Spinal cord (tissue), 10 donors: ENCODE measurements around the gene ZNF554. TPM values are rescaled to one million over a fixed set of nuclear protein-coding genes. Genes with fewer than 3 reads are reported as not detected.

Experiments used
- DNase-seq, 6 donors: peaks; one replicate each; pipeline versions ENCODE4 v3.0.0 to v3.0.0-alpha.2; 2013 to 2015; ENCODE audit warnings: low spot score in 6 of 6, low read depth in 4 of 6
- H3K27ac ChIP-seq: one replicate; pipeline ENCODE4 v1.5.1; 2013; ENCODE audit warnings: low read depth, low read length, control low read depth
- H3K27me3 ChIP-seq: one replicate; pipeline ENCODE4 v1.6.1; 2013; ENCODE audit warnings: low read length; ENCODE audit not compliant: control insufficient read depth, insufficient read depth
- H3K36me3 ChIP-seq: one replicate; pipeline ENCODE4 v1.6.1; 2013; ENCODE audit warnings: low read length; ENCODE audit not compliant: control insufficient read depth, insufficient read depth
- H3K4me1 ChIP-seq: one replicate; pipeline ENCODE4 v1.6.1; 2013; ENCODE audit warnings: low read length; ENCODE audit not compliant: control insufficient read depth, insufficient read depth
- H3K4me3 ChIP-seq: one replicate; pipeline ENCODE4 v1.5.1; 2013; ENCODE audit warnings: low read depth, low read length, control low read depth
- H3K9me3 ChIP-seq: one replicate; pipeline ENCODE4 v1.6.1; 2013; ENCODE audit warnings: low read length; ENCODE audit not compliant: control insufficient read depth, insufficient read depth
- WGBS: methylation state at CpG from one replicate; pipeline ENCODE4 v1.1.5; 2013; ENCODE audit warnings: missing lambda C conversion rate; ENCODE audit not compliant: insufficient coverage; 5-methylcytosine and 5-hydroxymethylcytosine counted together
- long read RNA-seq, 4 donors: transcript quantifications; one replicate each; lab custom pipeline, GENCODE V29; 2026
- polyA plus RNA-seq, 2 donors: library from polyadenylated mRNA; unstranded; fragments of 120-200 nt; gene quantifications; one replicate each; pipeline ENCODE4 v1.2.1, GENCODE V29; 2013; ENCODE audit not compliant: insufficient read length in 2 of 2
- total RNA-seq, 2 donors: library from RNA; depleted of rRNA in 1 of 2; stranded (reverse); fragments of 120-200 nt in 1 of 2; fragments of >200 nt in 1 of 2; gene quantifications; one replicate each; pipeline versions ENCODE4 v1.2.3 to v1.2.4, GENCODE V29; 2013 to 2014
- donor health status: healthy.

Gene ZNF554
- total RNA-seq (10 to 100 TPM; 10.0 to 11.1 TPM), polyA plus RNA-seq (10 to 100 TPM; 11.2 to 14.7 TPM)
- long read RNA-seq, donor 1, partial matches to known transcripts: 0 of 1 reads
- long read RNA-seq, donor 1, other reads (novel, unspliced or antisense): 0 of 1 reads
- long read RNA-seq, donor 2, partial matches to known transcripts: 0 of 1 reads
- long read RNA-seq, donor 2, other reads (novel, unspliced or antisense): 0 of 1 reads
- long read RNA-seq, donor 3: 0 reads
- long read RNA-seq, donor 4, full-length matches to known transcripts: 1 of 1 reads
- long read RNA-seq, donor 4, partial matches to known transcripts: 0 of 1 reads
- long read RNA-seq, donor 4, other reads (novel, unspliced or antisense): 0 of 1 reads

- Histone ChIP-seq H3K27ac (no peak within 1 kb of the TSS), H3K4me3 (peak within 1 kb of the TSS; percentile 63), H3K4me1 (peaks cover 18% of the 10 kb centered on the region), H3K36me3 (peaks cover 40% of the 10 kb centered on the region), H3K9me3 (no peaks in the 10 kb centered on the region), H3K27me3 (no peaks in the 10 kb centered on the region)
- under 1% methylated on average over 63 of the region's 64 CpGs for WGBS
- peak; percentile 78 to 99 (median 92) for DNase-seq
These were observed at the start of gene ZNF554 for GRCh38 chr19:2819540-2820111. Gene ZNF554, plus strand, starts transcription at chr19:2819868. Its CDS starts 204 bp downstream, at chr19:2820072.

DNA sequence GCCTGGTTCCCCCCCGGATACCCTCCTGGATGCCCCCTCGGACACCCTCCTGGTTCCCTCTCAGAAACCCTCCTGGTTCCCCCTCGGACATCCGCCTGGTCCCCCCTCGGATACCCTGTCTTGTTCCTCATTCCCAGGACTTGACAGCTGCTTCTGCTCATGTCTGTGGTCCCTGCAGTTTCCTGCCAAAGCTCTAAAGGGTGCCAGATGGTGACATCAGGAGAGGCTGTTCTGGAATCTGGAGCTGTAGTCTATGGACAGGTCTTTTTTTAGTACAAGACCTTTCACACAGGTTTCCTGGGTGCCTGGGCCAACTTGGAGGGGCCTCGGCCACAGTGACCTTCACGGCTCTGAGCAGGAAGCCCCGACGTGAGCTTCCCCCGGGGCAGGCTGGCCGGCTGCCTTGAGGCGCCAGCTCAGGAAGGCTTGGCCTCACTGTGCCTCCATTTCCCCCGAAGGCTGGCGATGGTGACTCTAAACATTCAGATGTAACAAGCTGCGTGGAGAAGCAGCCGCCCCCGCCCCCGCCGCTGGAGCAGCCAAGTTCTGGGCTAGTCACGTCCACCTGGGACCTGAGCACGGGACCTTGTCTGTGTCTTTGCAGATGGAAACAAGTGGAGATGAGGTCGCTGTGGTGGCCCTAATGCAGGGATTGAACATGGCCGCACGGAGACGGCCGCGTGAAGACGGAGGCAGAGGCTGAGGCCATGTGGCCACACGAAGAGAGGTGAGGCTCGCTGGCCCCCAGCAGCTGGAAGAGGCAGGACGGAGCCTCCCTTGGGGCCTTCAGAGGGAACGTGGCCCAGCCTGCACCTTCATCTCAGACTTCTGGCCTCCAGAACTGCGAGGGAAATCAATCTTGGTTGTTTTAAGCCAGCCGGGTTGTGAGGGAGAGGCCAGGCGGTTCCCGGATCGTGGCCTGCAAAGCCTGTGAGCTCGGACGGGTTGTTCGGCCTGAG, 49.3 kb upstream of the ZNF554 start:
- Histone ChIP-seq H3K4me3 (no peak overlapping the region), H3K27ac (peak overlapping the region; percentile 25), H3K27me3 (no peaks in the 10 kb centered on the region), H3K36me3 (peaks cover 82% of the 10 kb centered on the region), H3K9me3 (no peaks in the 10 kb centered on the region), H3K4me1 (peaks cover 19% of the 10 kb centered on the region)
- 84% methylated on average over 38 of the region's 40 CpGs for WGBS
- peak in 1 of 6 donors; percentile 34 for DNase-seq

DNA sequence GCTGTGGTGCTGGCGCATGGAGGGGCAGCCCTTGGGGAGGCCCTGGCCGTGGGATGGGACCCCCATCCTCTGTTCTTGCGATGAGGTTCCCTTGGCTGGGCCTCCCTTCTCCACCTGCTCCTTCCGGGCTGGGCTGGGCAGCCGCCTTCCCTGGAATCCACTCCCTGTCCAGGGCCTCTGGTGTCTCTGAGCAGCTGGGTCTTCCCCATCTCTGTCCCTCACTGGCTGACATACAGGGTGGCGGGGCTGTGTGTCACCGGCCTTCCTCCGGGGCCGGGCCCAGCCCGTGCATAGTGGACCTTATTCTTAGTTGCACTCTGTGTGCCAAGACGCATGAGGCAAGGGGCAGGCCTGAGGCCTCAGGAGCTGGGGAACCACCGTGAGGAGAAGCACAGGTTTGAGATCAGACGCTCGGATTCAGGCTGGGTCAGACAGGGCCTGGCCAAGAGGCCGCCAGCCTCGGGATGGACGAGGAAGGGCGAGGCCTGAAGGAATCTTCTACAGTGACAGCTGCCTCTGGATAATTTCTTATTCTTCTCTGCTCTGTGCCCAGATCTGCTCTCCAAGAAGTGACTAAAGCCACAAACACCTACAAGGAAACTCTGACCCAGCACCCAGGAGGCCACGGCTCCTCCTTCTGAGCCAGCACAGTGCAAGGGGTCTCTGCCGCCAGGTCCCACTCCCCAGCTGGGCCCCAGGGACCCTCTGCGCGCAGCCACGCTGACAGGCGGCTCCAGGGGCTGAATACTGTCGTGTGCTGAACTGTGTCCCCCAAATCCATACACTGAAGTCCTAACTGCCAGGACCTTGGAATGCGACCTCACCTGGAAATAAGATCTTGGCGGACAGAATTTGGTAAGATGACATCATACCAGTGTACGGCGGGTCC, 47.6 kb upstream of the ZNF554 start:
- Histone ChIP-seq H3K27ac (no peak overlapping the region), H3K36me3 (peaks cover 72% of the 10 kb centered on the region), H3K27me3 (no peaks in the 10 kb centered on the region), H3K4me1 (peaks cover 19% of the 10 kb centered on the region), H3K9me3 (no peaks in the 10 kb centered on the region), H3K4me3 (no peak overlapping the region)
- no peak for DNase-seq
- WGBS: 83% methylated on average over 27 of the region's 29 CpGs

GRCh38 chr19:2774083-2774679, 45.5 kb upstream of the ZNF554 start:
- DNase-seq: no peak
- Histone ChIP-seq H3K9me3 (no peaks in the 10 kb centered on the region), H3K4me3 (no peak overlapping the region), H3K27ac (no peak overlapping the region), H3K4me1 (peaks cover 36% of the 10 kb centered on the region), H3K27me3 (no peaks in the 10 kb centered on the region), H3K36me3 (peaks cover 67% of the 10 kb centered on the region)
- 79% methylated on average over 32 of the region's 32 CpGs for WGBS

GRCh38 chr19:2774953-2775555, 44.6 kb upstream of the ZNF554 start:
- H3K4me1 ChIP-seq: peaks cover 45% of the 10 kb centered on the region

GRCh38 chr19:2775556-2776430, 43.9 kb upstream of the ZNF554 start:
- peak overlapping the region; percentile 61 for H3K27ac ChIP-seq

More at GRCh38 chr19:2774953-2775555, 44.6 kb upstream of the ZNF554 start:
- Histone ChIP-seq H3K9me3 (no peaks in the 10 kb centered on the region), H3K27ac (peak overlapping the region; percentile 25), H3K27me3 (no peaks in the 10 kb centered on the region), H3K36me3 (peaks cover 65% of the 10 kb centered on the region), H3K4me3 (no peak overlapping the region)
- 91% methylated on average over 24 of the region's 24 CpGs for WGBS
- DNase-seq: no peak

GRCh38 chr19:2777952-2778683, 41.5 kb upstream of the ZNF554 start:
- H3K36me3 ChIP-seq: peaks cover 46% of the 10 kb centered on the region
- DNase-seq: no peak
- no peak overlapping the region for H3K27ac ChIP-seq
- H3K9me3 ChIP-seq: no peaks in the 10 kb centered on the region
- no peaks in the 10 kb centered on the region for H3K27me3 ChIP-seq
- H3K4me1 ChIP-seq: peaks cover 62% of the 10 kb centered on the region
- H3K4me3 ChIP-seq: no peak overlapping the region
- WGBS: 97% methylated on average over 10 of the region's 19 CpGs

More at GRCh38 chr19:2775556-2776430, 43.9 kb upstream of the ZNF554 start:
- Histone ChIP-seq H3K27me3 (no peaks in the 10 kb centered on the region), H3K36me3 (peaks cover 64% of the 10 kb centered on the region), H3K9me3 (no peaks in the 10 kb centered on the region), H3K4me3 (no peak overlapping the region), H3K4me1 (peaks cover 48% of the 10 kb centered on the region)
- WGBS: 79% methylated on average over 27 of the region's 29 CpGs
- DNase-seq: no peak
